MM.1S (cell line): Measurements from ENCODE around the gene SPOCK3.

ENCODE experiments used
- EZH2 ChIP-seq: fragments of 300-600 bp; sonication (generic); optimal IDR thresholded peaks from 2 replicates; pipeline ENCODE3; 2017; ENCODE audit warnings: low read depth, mild to moderate bottlenecking, antibody characterized with exemption, low read length, mixed read lengths
- TF ChIP-seq, protein P1 (sequence below): fragments of 300-600 bp; sonication (generic); IDR thresholded peaks from 2 replicates; pipeline ENCODE4 v1.5.1; 2016; ENCODE audit warnings: antibody characterized with exemption, low read length, mixed read lengths

DNA sequence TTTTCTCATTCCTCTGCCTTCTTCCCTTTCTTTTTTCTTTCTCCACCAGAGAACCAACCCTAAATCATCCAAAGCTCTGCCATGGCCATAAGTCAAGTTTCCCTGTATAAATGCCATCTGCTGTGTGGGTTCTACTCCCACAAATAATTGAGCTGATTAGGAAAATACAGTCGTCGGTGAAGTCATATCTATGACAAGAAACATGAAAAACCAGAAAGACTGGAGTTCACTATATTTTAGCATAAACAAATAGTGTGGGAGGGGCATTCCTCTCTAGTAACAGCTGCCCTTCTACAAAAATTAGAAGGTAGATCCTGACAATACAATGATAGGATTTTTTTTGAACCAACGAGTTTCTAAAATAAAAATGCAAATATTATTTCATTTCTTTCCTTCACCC lies 48.8 kb downstream of the SPOCK3 start:
- no peak for TF ChIP-seq EZH2
- TF ChIP-seq, protein P1, sequence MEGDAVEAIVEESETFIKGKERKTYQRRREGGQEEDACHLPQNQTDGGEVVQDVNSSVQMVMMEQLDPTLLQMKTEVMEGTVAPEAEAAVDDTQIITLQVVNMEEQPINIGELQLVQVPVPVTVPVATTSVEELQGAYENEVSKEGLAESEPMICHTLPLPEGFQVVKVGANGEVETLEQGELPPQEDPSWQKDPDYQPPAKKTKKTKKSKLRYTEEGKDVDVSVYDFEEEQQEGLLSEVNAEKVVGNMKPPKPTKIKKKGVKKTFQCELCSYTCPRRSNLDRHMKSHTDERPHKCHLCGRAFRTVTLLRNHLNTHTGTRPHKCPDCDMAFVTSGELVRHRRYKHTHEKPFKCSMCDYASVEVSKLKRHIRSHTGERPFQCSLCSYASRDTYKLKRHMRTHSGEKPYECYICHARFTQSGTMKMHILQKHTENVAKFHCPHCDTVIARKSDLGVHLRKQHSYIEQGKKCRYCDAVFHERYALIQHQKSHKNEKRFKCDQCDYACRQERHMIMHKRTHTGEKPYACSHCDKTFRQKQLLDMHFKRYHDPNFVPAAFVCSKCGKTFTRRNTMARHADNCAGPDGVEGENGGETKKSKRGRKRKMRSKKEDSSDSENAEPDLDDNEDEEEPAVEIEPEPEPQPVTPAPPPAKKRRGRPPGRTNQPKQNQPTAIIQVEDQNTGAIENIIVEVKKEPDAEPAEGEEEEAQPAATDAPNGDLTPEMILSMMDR, result no peak
